Left lobe of liver (tissue), 2 donors: ENCODE results near the gene A4GALT. TPM values are rescaled to one million over a fixed set of nuclear protein-coding genes. Genes with fewer than 3 reads are reported as not detected.
A peak's percentile ranks its signal among the peaks of the same experiment; 100 is the strongest.
"Not testable (repeated sequence)": the region's sequence is repeated elsewhere in the genome, so short reads cannot be mapped to it uniquely, and the experiment has no call there.

Experiments used
- ATAC-seq: fragments of 200-7000 bp; cut with Tn5 transposase; one replicate; pipeline ENCODE4 v1.9.1; 2020; ENCODE audit warnings: mild to moderate bottlenecking, moderate library complexity
- DNase-seq: peaks from one replicate; pipeline ENCODE4 v3.0.0-alpha.2; 2020; ENCODE audit warnings: low spot score
- total RNA-seq: library from RNA; stranded (reverse); gene quantifications from one replicate; pipeline ENCODE4 v1.2.1, GENCODE V29; 2021
- donor health status: DM: no; HTN: no; CAD: no; lungs with moderate emphysema.
- donor health status: DM: no; HTN: yes; CAD: no.

A4GALT gene
- total RNA-seq, 1 donor from 2014 or later = 1.0 TPM

- DNase-seq (no peak), ATAC-seq (peak; percentile 53)
Measured at GRCh38 chr22:42743501-42743991, 22.9 kb upstream of the A4GALT start.

- ATAC-seq = no peak
- no peak for DNase-seq
Measured at GRCh38 chr22:42742940-42743339, 22.3 kb upstream of the A4GALT start.

- not testable (repeated sequence) for ATAC-seq, DNase-seq
Measured at GRCh38 chr22:42740320-42740719, 19.6 kb upstream of the A4GALT start.

- ATAC-seq = no peak
- no peak for DNase-seq
Measured at GRCh38 chr22:42734406-42734805, 13.7 kb upstream of the A4GALT start.

- not testable (repeated sequence) for ATAC-seq, DNase-seq
Measured at GRCh38 chr22:42733394-42733793, 12.7 kb upstream of the A4GALT start.

- no peak for DNase-seq
- ATAC-seq = no peak
Measured at GRCh38 chr22:42732081-42732480, 11.4 kb upstream of the A4GALT start.

- ATAC-seq (no peak), DNase-seq (no peak)
Measured at GRCh38 chr22:42726811-42727210, 6.1 kb upstream of the A4GALT start.

GRCh38 chr22:42725606-42726355, 5.1 kb upstream of the A4GALT start:
- DNase-seq (no peak), ATAC-seq (no peak)

GRCh38 chr22:42724062-42724461, 3.4 kb upstream of the A4GALT start:
- no peak for ATAC-seq

GRCh38 chr22:42721045-42721434, 370 bp upstream of the A4GALT start:
- ATAC-seq (peak; percentile 12), DNase-seq (no peak)

More at GRCh38 chr22:42724062-42724461, 3.4 kb upstream of the A4GALT start:
- no peak for DNase-seq

- no peak for DNase-seq
- peak; percentile 16 for ATAC-seq
Measured at GRCh38 chr22:42719656-42720262, 911 bp downstream of the A4GALT start.

- ATAC-seq (no peak), DNase-seq (no peak)
Measured at GRCh38 chr22:42719133-42719532, 1.5 kb downstream of the A4GALT start.

GRCh38 chr22:42717197-42717928, 3.3 kb downstream of the A4GALT start:
- no peak for ATAC-seq

GRCh38 chr22:42716649-42717127, 4.0 kb downstream of the A4GALT start:
- no peak for ATAC-seq
- DNase-seq = no peak

More at GRCh38 chr22:42717197-42717928, 3.3 kb downstream of the A4GALT start:
- no peak for DNase-seq

GRCh38 chr22:42716221-42716620, 4.4 kb downstream of the A4GALT start:
- ATAC-seq = no peak
- no peak for DNase-seq

GRCh38 chr22:42714768-42715390, 5.8 kb downstream of the A4GALT start:
- no peak for ATAC-seq
- no peak for DNase-seq

- DNase-seq = no peak
- peak; percentile 69 for ATAC-seq
Measured at GRCh38 chr22:42714308-42714707, 6.4 kb downstream of the A4GALT start.

- DNase-seq (no peak), ATAC-seq (no peak)
Measured at GRCh38 chr22:42711895-42712837, 8.5 kb downstream of the A4GALT start.

- ATAC-seq = no peak
- DNase-seq = no peak
Measured at GRCh38 chr22:42711281-42711731, 9.4 kb downstream of the A4GALT start.

- ATAC-seq (no peak), DNase-seq (no peak)
Measured at GRCh38 chr22:42708417-42708816, 12.3 kb downstream of the A4GALT start.
